Caco-2 (cell line): ENCODE measurements around the gene ACTL7B. TPM values are rescaled to one million over a fixed set of nuclear protein-coding genes. Genes with fewer than 3 reads are reported as not detected.

Source experiments
- BruUV-seq: library from RNA; stranded (reverse); fragments of 400-500 nt; replicated peaks from 2 replicates; lab custom pipeline; 2021; lab: Mats Ljungman, UMichigan
- CTCF ChIA-PET: fragments of 300-600 bp; sonication (Branson Sonifier 250); formaldehyde crosslinking; loops from one replicate; lab custom pipeline; 2022; ENCODE audit warnings: antibody characterized with exemption; lab: Charles Lee
- POLR2A ChIA-PET: fragments of 300-600 bp; sonication (Branson Sonifier 250); formaldehyde crosslinking; loops from one replicate; lab custom pipeline; 2022; ENCODE audit warnings: antibody characterized with exemption; lab: Charles Lee
- DNase-seq, 2 experiments: peaks; one replicate each; pipeline versions ENCODE4 v3.0.0 to v3.0.0-alpha.2; 2020 to 2022
- H3K27me3 ChIP-seq: replicated peaks from 2 replicates; pipeline ENCODE4 v1.6.0; 2011; ENCODE audit warnings: low read length; ENCODE audit not compliant: control insufficient read depth, insufficient read depth
- H3K36me3 ChIP-seq: 2 replicates; pipeline ENCODE4 v1.5.1; 2011; ENCODE audit warnings: low read length; ENCODE audit not compliant: control insufficient read depth, insufficient read depth
- H3K4me1 ChIP-seq: fragments of 250-450 bp; sonication (Bioruptor Pico); 2 replicates; pipeline ENCODE4 v1.5.1; 2020; ENCODE audit warnings: mild to moderate bottlenecking
- H3K4me3 ChIP-seq: 2 replicates; pipeline ENCODE4 v1.5.1; 2011; ENCODE audit warnings: low read depth, mild to moderate bottlenecking, control low read depth, low read length
- H3K9me3 ChIP-seq: fragments of 250-450 bp; sonication (Bioruptor Pico); 2 replicates; pipeline ENCODE4 v1.5.1; 2020; ENCODE audit warnings: mild to moderate bottlenecking, moderate library complexity
- H3K27ac Mint-ChIP-seq: one replicate; pipeline ENCODE4 v1.8.0; 2022; ENCODE audit warnings: mixed read lengths; ENCODE audit not compliant: unreplicated experiment
- H3K27me3 Mint-ChIP-seq: one replicate; pipeline ENCODE4 v1.8.0; 2022; ENCODE audit warnings: mixed read lengths; ENCODE audit not compliant: insufficient read depth, unreplicated experiment
- H3K36me3 Mint-ChIP-seq: one replicate; pipeline ENCODE4 v1.8.0; 2022; ENCODE audit warnings: mild to moderate bottlenecking, mixed read lengths; ENCODE audit not compliant: insufficient read depth, unreplicated experiment
- H3K4me1 Mint-ChIP-seq: one replicate; pipeline ENCODE4 v1.8.0; 2022; ENCODE audit warnings: low read depth, mixed read lengths; ENCODE audit not compliant: unreplicated experiment
- H3K4me3 Mint-ChIP-seq: one replicate; pipeline ENCODE4 v1.8.0; 2022; ENCODE audit warnings: mild to moderate bottlenecking, moderate library complexity, mixed read lengths; ENCODE audit not compliant: unreplicated experiment
- H3K9me3 Mint-ChIP-seq: one replicate; pipeline ENCODE4 v1.8.0; 2022; ENCODE audit warnings: mixed read lengths; ENCODE audit not compliant: unreplicated experiment
- CTCF ChIP-seq, 2 experiments: fragments of 200-600 bp in 1 of 2; IDR thresholded peaks; 1 replicate in 1 of 2; 2 replicates in 1 of 2; pipeline versions ENCODE4 v1.5.1 to v1.8.0; 2011 to 2022; ENCODE audit warnings: antibody characterized with exemption in 1 of 2, control low read depth in 1 of 2, inconsistent platforms in 1 of 2, low read depth in 1 of 2, low read length in 1 of 2, mild to moderate bottlenecking in 1 of 2, moderate library complexity in 1 of 2; ENCODE audit not compliant: insufficient read depth in 1 of 2, severe bottlenecking in 1 of 2, unreplicated experiment in 1 of 2
- intact Hi-C: fragments of 100-400 bp; cut with micrococcal nuclease; formaldehyde crosslinking; loops from one replicate; pipeline ENCODE4 v1.10.0; 2022; ENCODE audit not compliant: unreplicated experiment
- total RNA-seq: library from RNA; stranded (reverse); gene quantifications from 2 replicates; pipeline ENCODE4 v1.2.3, GENCODE V29; 2022

Gene ACTL7B
- total RNA-seq, 1 experiment from 2014 or later: not detected

GRCh38 chr9:108832179-108832500 is 23.6 kb downstream of the ACTL7B start:
- Mint-ChIP-seq H3K9me3 (no peaks in the 10 kb centered on the region), H3K4me1 (no peaks in the 10 kb centered on the region), H3K27me3 (peaks cover 4% of the 10 kb centered on the region), H3K4me3 (no peak overlapping the region), H3K27ac (no peak overlapping the region), H3K36me3 (no peaks in the 10 kb centered on the region)
- BruUV-seq: no TSS peak
- H3K4me1 ChIP-seq: no peaks in the 10 kb centered on the region
- DNase-seq: no peak
- no peak overlapping the region for H3K4me3 ChIP-seq
- ChIA-PET POLR2A (no interaction called here), CTCF (no interaction called here)
- TF ChIP-seq CTCF (IDR thresholded peaks at IDR 0.05; ENCODE audit: insufficient read depth in 1 of 2, low read depth in 1 of 2, low read length in 1 of 2, severe bottlenecking in 1 of 2, unreplicated experiment in 1 of 2): no peak
- intact Hi-C loops: no loop called here
- H3K36me3 ChIP-seq: no peaks in the 10 kb centered on the region
- H3K27me3 ChIP-seq: no peaks in the 10 kb centered on the region
- no peaks in the 10 kb centered on the region for H3K9me3 ChIP-seq

- Mint-ChIP-seq H3K9me3 (no peaks in the 10 kb centered on the region), H3K4me1 (no peaks in the 10 kb centered on the region), H3K27ac (no peak overlapping the region), H3K36me3 (no peaks in the 10 kb centered on the region), H3K4me3 (no peak overlapping the region), H3K27me3 (peaks cover 4% of the 10 kb centered on the region)
- Histone ChIP-seq H3K9me3 (no peaks in the 10 kb centered on the region), H3K4me3 (no peak overlapping the region), H3K27me3 (no peaks in the 10 kb centered on the region), H3K4me1 (no peaks in the 10 kb centered on the region), H3K36me3 (no peaks in the 10 kb centered on the region)
- no peak for TF ChIP-seq CTCF (IDR thresholded peaks at IDR 0.05; ENCODE audit: insufficient read depth in 1 of 2, low read depth in 1 of 2, low read length in 1 of 2, severe bottlenecking in 1 of 2, unreplicated experiment in 1 of 2)
- intact Hi-C loops: no loop called here
- no peak for DNase-seq
- ChIA-PET CTCF (interaction anchor here (0.7 kb wide), 1 partner anchor 17 kb away, joined by 3 read pairs; no protein-coding TSS in a partner anchor), POLR2A (no interaction called here)
- no TSS peak for BruUV-seq
Observed at GRCh38 chr9:108831496-108832178, 24.1 kb downstream of the ACTL7B start.

- BruUV-seq: no TSS peak
- Histone ChIP-seq H3K4me3 (no peak overlapping the region), H3K27me3 (no peaks in the 10 kb centered on the region), H3K4me1 (no peaks in the 10 kb centered on the region), H3K36me3 (no peaks in the 10 kb centered on the region), H3K9me3 (no peaks in the 10 kb centered on the region; the same call in 1 of the 2 replicates)
- Mint-ChIP-seq H3K4me1 (no peaks in the 10 kb centered on the region), H3K27me3 (peaks cover 4% of the 10 kb centered on the region), H3K36me3 (no peaks in the 10 kb centered on the region), H3K27ac (no peak overlapping the region), H3K9me3 (no peaks in the 10 kb centered on the region), H3K4me3 (no peak overlapping the region)
- no peak for TF ChIP-seq CTCF (IDR thresholded peaks at IDR 0.05; ENCODE audit: insufficient read depth in 1 of 2, low read depth in 1 of 2, low read length in 1 of 2, severe bottlenecking in 1 of 2, unreplicated experiment in 1 of 2)
- intact Hi-C loops: no loop called here
- DNase-seq: no peak
- POLR2A ChIA-PET: no interaction called here
- CTCF ChIA-PET: no interaction called here
Observed at GRCh38 chr9:108830272-108830671, 25.5 kb downstream of the ACTL7B start.
